Inferior parietal cortex (tissue), 1 donor: ENCODE results near the gene ATP5PB.

Experiments used
- DNase-seq: peaks from one replicate; pipeline ENCODE4 v3.0.0-alpha.2; 2016; ENCODE audit errors: extremely low spot score

Gene ATP5PB

GRCh38 chr1:111475701-111476100, 26.4 kb downstream of the ATP5PB start:
- no peak for DNase-seq

- DNase-seq: no peak
Observed at GRCh38 chr1:111476214-111476613, 26.9 kb downstream of the ATP5PB start.

GRCh38 chr1:111476761-111477309, 27.6 kb downstream of the ATP5PB start:
- DNase-seq: no peak

GRCh38 chr1:111480674-111481073, 31.4 kb downstream of the ATP5PB start:
- DNase-seq: no peak

- peak; percentile 77 for DNase-seq
Observed at GRCh38 chr1:111481387-111482221, 32.3 kb downstream of the ATP5PB start.

- DNase-seq: no peak
Observed at GRCh38 chr1:111483166-111483565, 33.9 kb downstream of the ATP5PB start.

GRCh38 chr1:111483876-111484275, 34.6 kb downstream of the ATP5PB start:
- DNase-seq: no peak

- no peak for DNase-seq
Observed at GRCh38 chr1:111484391-111485026, 35.2 kb downstream of the ATP5PB start.

GRCh38 chr1:111486431-111486830, 37.2 kb downstream of the ATP5PB start:
- no peak for DNase-seq

GRCh38 chr1:111487133-111487532, 37.9 kb downstream of the ATP5PB start:
- no peak for DNase-seq

- DNase-seq: no peak
Observed at GRCh38 chr1:111488669-111489068, 39.4 kb downstream of the ATP5PB start.

- no peak for DNase-seq
Observed at GRCh38 chr1:111489604-111490003, 40.3 kb downstream of the ATP5PB start.

GRCh38 chr1:111490220-111490619, 41.0 kb downstream of the ATP5PB start:
- DNase-seq: no peak

GRCh38 chr1:111491070-111491469, 41.8 kb downstream of the ATP5PB start:
- DNase-seq: no peak

- DNase-seq: no peak
Observed at GRCh38 chr1:111496398-111496797, 47.1 kb downstream of the ATP5PB start.

GRCh38 chr1:111497592-111497991, 48.3 kb downstream of the ATP5PB start:
- no peak for DNase-seq

- DNase-seq: no peak
Observed at GRCh38 chr1:111499026-111499785, 49.9 kb downstream of the ATP5PB start.

GRCh38 chr1:111501645-111502044, 52.4 kb downstream of the ATP5PB start:
- no peak for DNase-seq

- no peak for DNase-seq
Observed at GRCh38 chr1:111503585-111504060, 54.4 kb downstream of the ATP5PB start, which contains the start of the genes ADORA3 and TMIGD3. TSS of gene ADORA3 (minus strand) at chr1:111503633. CDS start at chr1:111503354, 279 bp downstream. TSS of gene TMIGD3 (minus strand) at chr1:111503633. CDS start at chr1:111503354, 279 bp downstream.

GRCh38 chr1:111504097-111504496, 54.8 kb downstream of the ATP5PB start:
- no peak for DNase-seq

- DNase-seq: no peak
Observed at GRCh38 chr1:111505641-111506119, 56.4 kb downstream of the ATP5PB start.

- no peak for DNase-seq
Observed at GRCh38 chr1:111506561-111506960, 57.3 kb downstream of the ATP5PB start.
